HEK293 (cell line): ENCODE data around the gene MIA3.

Experiments used
- CTCF ChIP-seq: fragments of 450-650 bp; formaldehyde crosslinking; IDR thresholded peaks from 2 replicates; pipeline ENCODE4 v1.5.1; 2016; ENCODE audit warnings: missing biosample characterization, missing genetic modification characterization
- HIC1 ChIP-seq: fragments of 450-650 bp; formaldehyde crosslinking; IDR thresholded peaks from 2 replicates; pipeline ENCODE4 v1.5.1; 2016; ENCODE audit warnings: missing biosample characterization, missing genetic modification characterization
- SP3 ChIP-seq: fragments of 450-650 bp; formaldehyde crosslinking; IDR thresholded peaks from 2 replicates; pipeline ENCODE4 v1.5.1; 2016; ENCODE audit warnings: missing biosample characterization, missing genetic modification characterization
- ZBTB10 ChIP-seq: fragments of 450-650 bp; formaldehyde crosslinking; IDR thresholded peaks from 2 replicates; pipeline ENCODE4 v1.5.1; 2016; ENCODE audit warnings: missing biosample characterization, missing genetic modification characterization
- ZNF416 ChIP-seq: fragments of 450-650 bp; formaldehyde crosslinking; IDR thresholded peaks from 2 replicates; pipeline ENCODE4 v1.5.1; 2016; ENCODE audit warnings: missing biosample characterization, missing genetic modification characterization

GRCh38 chr1:222652676-222653075 lies 34.8 kb downstream of the MIA3 start:
- TF ChIP-seq CTCF (no peak), ZBTB10 (no peak), SP3 (tag by site-specific recombination) (no peak), ZNF416 (tag by site-specific recombination) (no peak), HIC1 (tag by site-specific recombination) (no peak)
